Upper lobe of left lung (tissue), 4 donors: ENCODE measurements around the gene BCAS3.

Experiments used
- CTCF ChIP-seq, 6 experiments: fragments of 450-650 bp in 4 of 6; fragments of 200-600 bp in 2 of 6; sonication (generic) in 2 of 6; IDR thresholded peaks; one replicate each; pipeline ENCODE4 v1.5.1; 2016 to 2019; ENCODE audit warnings: antibody characterized with exemption in 6 of 6
- POLR2AphosphoS5 ChIP-seq, 2 donors: sonication (generic); formaldehyde crosslinking; IDR thresholded peaks; one replicate each; pipeline ENCODE4 v1.5.1; 2017; ENCODE audit warnings: antibody characterized with exemption in 2 of 2

GRCh38 chr17:61294286-61294685 is 616.6 kb downstream of the BCAS3 start:
- TF ChIP-seq CTCF (IDR thresholded peaks at IDR 0.05): no peak
- no peak for TF ChIP-seq POLR2AphosphoS5 (IDR thresholded peaks at IDR 0.05)
